ENCODE results near the gene THSD7B.

Gene THSD7B

GRCh38 chr2:137348301-137348700, 583.0 kb downstream of the THSD7B start:
- H3K4me3 Mint-ChIP-seq, result no peak overlapping the region
- ATAC-seq (replicated peaks) (no peak), DNase-seq (no peak)
- H3K4me1 Mint-ChIP-seq (ENCODE audit: low read depth in 2 of 2), result no peaks in the 10 kb centered on the region
- peaks cover 8 to 10% of the 10 kb centered on the region in 2 donors for H3K9me3 Mint-ChIP-seq
- H3K36me3 Mint-ChIP-seq (ENCODE audit: insufficient read depth), result no peaks in the 10 kb centered on the region
- H3K27ac Mint-ChIP-seq, result no peak overlapping the region
- no peaks in the 10 kb centered on the region for H3K27me3 Mint-ChIP-seq

DNA sequence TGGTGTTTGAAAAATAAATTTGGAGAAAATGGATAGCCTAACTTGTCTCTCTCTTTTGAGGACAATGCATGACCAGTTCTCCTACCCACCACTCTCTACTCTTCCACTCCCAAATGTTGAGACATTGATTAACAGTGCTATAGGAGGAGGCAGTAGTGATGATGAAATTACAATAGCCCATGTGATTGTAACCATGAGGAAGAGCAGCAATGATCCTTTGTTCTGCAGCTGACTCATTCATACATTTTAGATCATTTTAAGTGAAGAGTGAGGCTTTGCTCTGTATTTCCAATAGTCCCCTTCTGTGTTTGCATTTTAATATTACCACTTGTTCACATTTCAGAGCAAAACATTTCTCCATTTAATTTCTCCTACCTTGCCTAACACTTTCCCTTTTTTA, 592.3 kb downstream of the THSD7B start:
- DNase-seq (no peak), ATAC-seq (replicated peaks) (no peak)
- peaks cover 9 to 11% of the 10 kb centered on the region in 2 donors for H3K9me3 Mint-ChIP-seq
- H3K36me3 Mint-ChIP-seq (ENCODE audit: insufficient read depth), result peaks cover 3% of the 10 kb centered on the region
- no peak overlapping the region for H3K4me3 Mint-ChIP-seq
- H3K4me1 Mint-ChIP-seq (ENCODE audit: low read depth in 2 of 2), result no peaks in the 10 kb centered on the region
- no peaks in the 10 kb centered on the region for H3K27me3 Mint-ChIP-seq
- no peak overlapping the region for H3K27ac Mint-ChIP-seq

GRCh38 chr2:137367361-137367760, 602.0 kb downstream of the THSD7B start:
- Mint-ChIP-seq H3K4me3 (no peak overlapping the region), H3K27ac (no peak overlapping the region), H3K9me3 (peaks cover 15 to 22% of the 10 kb centered on the region in 2 donors), H3K4me1 (ENCODE audit: low read depth in 2 of 2) (no peaks in the 10 kb centered on the region), H3K27me3 (no peaks in the 10 kb centered on the region), H3K36me3 (ENCODE audit: insufficient read depth) (no peaks in the 10 kb centered on the region)
- DNase-seq, result no peak
- ATAC-seq (replicated peaks), result no peak

DNA sequence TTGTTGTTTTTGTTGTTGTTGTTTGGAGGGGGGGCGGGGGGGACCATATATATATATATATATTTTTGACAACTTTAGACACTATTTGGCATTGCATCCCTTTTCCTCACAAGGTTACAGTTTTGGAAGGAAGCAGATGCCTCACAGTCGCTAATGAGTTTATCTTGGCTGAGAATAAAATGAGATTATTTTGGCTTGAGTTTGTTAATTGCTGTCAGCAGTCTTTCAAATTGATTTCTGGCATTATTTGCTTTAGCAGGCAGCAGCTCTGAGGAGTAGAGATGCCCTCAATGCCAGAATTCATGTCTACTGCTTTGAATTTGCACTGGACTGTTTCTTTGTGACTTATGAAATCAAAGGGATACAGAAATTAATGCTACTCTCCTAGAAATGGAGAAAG, 603.8 kb downstream of the THSD7B start:
- Mint-ChIP-seq H3K9me3 (peaks cover 7 to 15% of the 10 kb centered on the region in 2 donors), H3K27ac (no peak overlapping the region), H3K36me3 (ENCODE audit: insufficient read depth) (no peaks in the 10 kb centered on the region), H3K4me3 (no peak overlapping the region), H3K27me3 (no peaks in the 10 kb centered on the region), H3K4me1 (ENCODE audit: low read depth in 2 of 2) (no peaks in the 10 kb centered on the region)
- DNase-seq, result no peak
- ATAC-seq (replicated peaks), result no peak

DNA sequence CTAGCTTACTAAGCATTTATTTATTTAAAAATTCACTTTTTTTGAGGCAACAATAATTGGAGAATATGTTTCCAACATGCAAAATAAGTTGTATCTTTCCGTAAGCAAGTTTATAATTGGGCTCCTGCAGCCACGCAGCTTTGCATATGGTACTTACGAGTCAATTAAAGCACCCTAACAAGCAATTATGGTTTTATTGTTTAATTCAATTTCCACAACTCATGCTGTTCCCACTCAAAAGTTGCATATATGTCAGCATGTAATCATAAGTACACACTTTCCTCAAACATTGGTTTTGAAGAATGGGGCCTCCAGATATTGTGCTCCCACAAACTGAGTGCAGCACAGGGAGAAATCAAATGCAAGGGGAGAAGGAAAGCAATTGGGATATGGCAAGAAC, 613.8 kb downstream of the THSD7B start:
- ATAC-seq (replicated peaks) (no peak), DNase-seq (no peak)
- no peaks in the 10 kb centered on the region for H3K27me3 Mint-ChIP-seq
- no peaks in the 10 kb centered on the region for H3K36me3 Mint-ChIP-seq (ENCODE audit: insufficient read depth)
- peaks cover 0 to 5% of the 10 kb centered on the region in 2 donors for H3K9me3 Mint-ChIP-seq
- H3K4me1 Mint-ChIP-seq (ENCODE audit: low read depth in 2 of 2), result no peaks in the 10 kb centered on the region
- H3K27ac Mint-ChIP-seq, result no peak overlapping the region
- no peak overlapping the region for H3K4me3 Mint-ChIP-seq

- Mint-ChIP-seq H3K9me3 (peaks cover 0 to 5% of the 10 kb centered on the region in 2 donors), H3K27ac (no peak overlapping the region)
These were observed 615.3 kb downstream of the THSD7B start for GRCh38 chr2:137380610-137381009.

DNA sequence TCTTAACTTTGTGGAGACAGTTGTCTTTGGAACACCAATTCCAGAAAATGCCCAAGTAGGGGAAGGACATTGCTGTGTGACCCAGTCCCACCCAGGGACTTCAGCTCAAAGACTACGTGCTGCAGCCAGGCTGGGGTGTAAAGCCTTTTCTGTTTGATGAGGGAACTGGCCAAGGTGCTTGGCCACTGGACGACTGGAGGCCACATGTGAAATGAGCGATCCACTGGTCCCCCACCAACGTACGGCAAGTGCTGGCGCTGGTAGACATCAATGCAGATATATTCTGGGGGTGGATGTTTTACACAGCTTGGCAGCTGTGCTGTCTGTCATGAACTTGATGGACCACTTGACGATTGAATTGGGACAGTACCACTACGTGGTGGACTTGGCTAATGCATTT, 616.4 kb downstream of the THSD7B start:
- H3K27me3 Mint-ChIP-seq, result no peaks in the 10 kb centered on the region
- H3K4me1 Mint-ChIP-seq (ENCODE audit: low read depth in 2 of 2), result no peaks in the 10 kb centered on the region
- peaks cover 0 to 5% of the 10 kb centered on the region in 2 donors for H3K9me3 Mint-ChIP-seq
- DNase-seq (no peak), ATAC-seq (replicated peaks) (no peak)
- no peak overlapping the region for H3K27ac Mint-ChIP-seq
- no peaks in the 10 kb centered on the region for H3K36me3 Mint-ChIP-seq (ENCODE audit: insufficient read depth)
- H3K4me3 Mint-ChIP-seq, result no peak overlapping the region

More at GRCh38 chr2:137380610-137381009, 615.3 kb downstream of the THSD7B start:
- H3K4me3 Mint-ChIP-seq, result no peak overlapping the region
- H3K4me1 Mint-ChIP-seq (ENCODE audit: low read depth in 2 of 2), result no peaks in the 10 kb centered on the region
- H3K27me3 Mint-ChIP-seq, result no peaks in the 10 kb centered on the region
- no peaks in the 10 kb centered on the region for H3K36me3 Mint-ChIP-seq (ENCODE audit: insufficient read depth)
- DNase-seq, result no peak
- ATAC-seq (replicated peaks), result no peak

- Mint-ChIP-seq H3K9me3 (peaks cover 0 to 5% of the 10 kb centered on the region in 2 donors), H3K27me3 (no peaks in the 10 kb centered on the region), H3K4me3 (no peak overlapping the region), H3K36me3 (ENCODE audit: insufficient read depth) (no peaks in the 10 kb centered on the region), H3K4me1 (ENCODE audit: low read depth in 2 of 2) (no peaks in the 10 kb centered on the region), H3K27ac (no peak overlapping the region)
- DNase-seq, result no peak
- ATAC-seq (replicated peaks), result no peak
These were observed 618.0 kb downstream of the THSD7B start for GRCh38 chr2:137383391-137383790.

DNA sequence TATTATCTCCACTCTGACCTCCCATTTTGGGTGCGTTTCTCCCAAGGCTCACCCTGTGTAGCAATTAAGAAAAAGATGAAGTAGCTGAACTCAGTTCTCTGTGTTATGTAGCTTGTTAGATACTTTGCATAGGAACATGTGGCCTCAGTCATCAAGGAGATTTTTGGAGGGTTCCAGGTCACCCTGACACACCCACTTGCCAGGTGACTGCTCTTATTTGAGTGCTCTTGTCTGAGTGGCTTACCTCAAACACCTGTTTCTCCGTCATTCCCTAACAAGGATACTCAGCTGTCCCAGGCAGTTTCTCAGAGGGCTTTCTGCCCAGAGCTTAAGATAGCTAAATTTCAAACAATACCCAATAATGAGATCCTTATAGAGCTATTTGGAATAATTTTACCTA, 621.7 kb downstream of the THSD7B start:
- DNase-seq, result no peak
- no peak for ATAC-seq (replicated peaks)
- no peaks in the 10 kb centered on the region for H3K36me3 Mint-ChIP-seq (ENCODE audit: insufficient read depth)
- no peak overlapping the region for H3K4me3 Mint-ChIP-seq
- peaks cover 5 to 11% of the 10 kb centered on the region in 2 donors for H3K9me3 Mint-ChIP-seq
- no peaks in the 10 kb centered on the region for H3K27me3 Mint-ChIP-seq
- H3K4me1 Mint-ChIP-seq (ENCODE audit: low read depth in 2 of 2), result no peaks in the 10 kb centered on the region
- no peak overlapping the region for H3K27ac Mint-ChIP-seq

- H3K9me3 Mint-ChIP-seq, result peaks cover 4 to 14% of the 10 kb centered on the region in 2 donors
- no peak overlapping the region for H3K27ac Mint-ChIP-seq
- H3K27me3 Mint-ChIP-seq, result no peaks in the 10 kb centered on the region
- no peak for DNase-seq
- H3K36me3 Mint-ChIP-seq (ENCODE audit: insufficient read depth), result no peaks in the 10 kb centered on the region
- no peak overlapping the region for H3K4me3 Mint-ChIP-seq
- ATAC-seq (replicated peaks), result no peak
- H3K4me1 Mint-ChIP-seq (ENCODE audit: low read depth in 2 of 2), result no peaks in the 10 kb centered on the region
These were observed 640.2 kb downstream of the THSD7B start for GRCh38 chr2:137405496-137405895.

GRCh38 chr2:137411585-137411984, 646.2 kb downstream of the THSD7B start:
- Mint-ChIP-seq H3K4me1 (ENCODE audit: low read depth in 2 of 2) (no peaks in the 10 kb centered on the region), H3K36me3 (ENCODE audit: insufficient read depth) (no peaks in the 10 kb centered on the region), H3K27ac (no peak overlapping the region), H3K9me3 (peaks cover 12 to 19% of the 10 kb centered on the region in 2 donors), H3K4me3 (no peak overlapping the region), H3K27me3 (no peaks in the 10 kb centered on the region)
- no peak for DNase-seq
- ATAC-seq (replicated peaks), result no peak

DNA sequence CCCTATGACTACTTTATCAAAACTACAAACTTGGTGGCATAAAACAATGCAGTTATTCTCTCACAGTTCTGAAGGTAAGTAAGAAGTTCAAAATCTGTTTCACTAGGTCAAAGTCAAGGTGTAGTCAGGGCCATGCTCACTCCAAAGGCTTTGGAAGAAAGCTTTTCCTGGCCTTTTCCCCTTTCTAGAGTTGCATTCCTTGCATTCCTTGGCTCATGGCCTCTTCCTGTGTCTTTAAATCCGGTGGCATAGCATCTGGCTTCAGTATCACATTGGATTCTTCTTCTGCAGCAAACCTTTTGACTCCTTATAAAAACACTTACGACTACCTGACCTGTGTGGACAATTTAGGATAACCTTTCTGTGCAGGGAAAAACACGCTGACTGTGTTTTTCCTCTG, 655.4 kb downstream of the THSD7B start:
- Mint-ChIP-seq H3K9me3 (peaks cover 6 to 7% of the 10 kb centered on the region in 2 donors), H3K36me3 (ENCODE audit: insufficient read depth) (no peaks in the 10 kb centered on the region), H3K27ac (no peak overlapping the region), H3K4me3 (no peak overlapping the region), H3K4me1 (ENCODE audit: low read depth in 2 of 2) (no peaks in the 10 kb centered on the region), H3K27me3 (no peaks in the 10 kb centered on the region)
- DNase-seq, result no peak
- no peak for ATAC-seq (replicated peaks)

DNA sequence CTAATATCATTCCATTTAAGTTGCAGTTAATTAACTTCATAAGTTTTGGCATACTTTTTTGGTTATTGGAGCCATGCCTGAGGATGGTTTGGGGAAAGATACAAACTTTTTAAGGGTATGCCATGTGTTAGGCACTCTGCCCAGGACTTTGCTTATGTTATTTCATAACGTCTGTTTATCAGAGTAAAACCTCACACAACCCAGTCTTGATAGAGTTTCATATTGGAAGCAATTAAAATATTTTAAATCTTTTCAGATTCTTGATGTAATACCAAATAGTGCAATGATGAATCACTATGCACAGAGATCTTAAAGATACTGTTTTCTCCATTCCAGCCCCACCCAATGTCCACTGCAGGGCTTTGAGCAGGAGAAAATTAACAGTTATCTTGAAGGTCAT, 669.8 kb downstream of the THSD7B start:
- no peak overlapping the region for H3K4me3 Mint-ChIP-seq
- no peak for DNase-seq
- H3K27ac Mint-ChIP-seq, result no peak overlapping the region
- H3K27me3 Mint-ChIP-seq, result no peaks in the 10 kb centered on the region
- H3K36me3 Mint-ChIP-seq (ENCODE audit: insufficient read depth), result no peaks in the 10 kb centered on the region
- H3K9me3 Mint-ChIP-seq, result peaks cover 0 to 9% of the 10 kb centered on the region in 2 donors
- no peak for ATAC-seq (replicated peaks)
- no peaks in the 10 kb centered on the region for H3K4me1 Mint-ChIP-seq (ENCODE audit: low read depth in 2 of 2)

DNA sequence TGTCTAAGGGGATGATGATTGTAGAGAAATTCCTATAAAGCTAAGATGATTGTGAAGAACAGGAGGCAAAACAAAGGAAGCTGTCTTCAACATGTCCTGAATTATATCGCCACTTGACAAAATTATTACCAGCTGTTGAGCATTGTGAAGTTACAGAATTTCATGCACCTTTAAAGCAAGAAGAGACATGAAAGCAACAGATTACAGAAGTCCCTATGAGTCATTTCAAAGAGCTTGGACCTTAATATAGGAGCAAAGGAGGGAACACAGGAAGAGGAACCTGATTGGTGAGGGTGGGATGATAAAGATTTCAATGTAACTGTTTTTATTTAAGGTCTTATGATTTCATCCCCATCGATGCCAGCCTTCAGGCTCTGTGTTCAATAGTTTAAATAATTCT, 672.0 kb downstream of the THSD7B start:
- DNase-seq, result no peak
- no peaks in the 10 kb centered on the region for H3K27me3 Mint-ChIP-seq
- no peak for ATAC-seq (replicated peaks)
- peaks cover 0 to 11% of the 10 kb centered on the region in 2 donors for H3K9me3 Mint-ChIP-seq
- H3K4me3 Mint-ChIP-seq, result no peak overlapping the region
- no peaks in the 10 kb centered on the region for H3K36me3 Mint-ChIP-seq (ENCODE audit: insufficient read depth)
- no peak overlapping the region for H3K27ac Mint-ChIP-seq
- no peaks in the 10 kb centered on the region for H3K4me1 Mint-ChIP-seq (ENCODE audit: low read depth in 2 of 2)

GRCh38 chr2:137444970-137445369, 679.6 kb downstream of the THSD7B start:
- Mint-ChIP-seq H3K9me3 (peaks cover 15 to 23% of the 10 kb centered on the region in 2 donors), H3K27me3 (no peaks in the 10 kb centered on the region), H3K36me3 (ENCODE audit: insufficient read depth) (no peaks in the 10 kb centered on the region), H3K27ac (no peak overlapping the region), H3K4me3 (no peak overlapping the region), H3K4me1 (ENCODE audit: low read depth in 2 of 2) (no peaks in the 10 kb centered on the region)
- ATAC-seq (replicated peaks), result no peak
- DNase-seq, result no peak
